ENCODE data around the gene DUS1L. TPM values are rescaled to one million over a fixed set of nuclear protein-coding genes. Genes with fewer than 3 reads are reported as not detected.

The DUS1L gene
- total RNA-seq, 1 donor from 2014 or later = 24.5 TPM

- Histone ChIP-seq H3K27ac (ENCODE audit: low read depth, low read length) (no peak overlapping the region), H3K9ac (ENCODE audit: low read depth in 1 of 3, low read length in 3 of 3) (no peak overlapping the region), H3K4me3 (ENCODE audit: low read length in 3 of 3) (no peak overlapping the region), H3K36me3 (ENCODE audit: control insufficient read depth in 3 of 3, insufficient read depth in 3 of 3, low read length in 3 of 3) (no peaks in the 10 kb centered on the region), H3K27me3 (ENCODE audit: control insufficient read depth in 3 of 3, insufficient read depth in 3 of 3, low read length in 3 of 3) (no peaks in the 10 kb centered on the region), H3K9me3 (ENCODE audit: control insufficient read depth in 3 of 3, low read length in 3 of 3) (no peaks in the 10 kb centered on the region), H3K4me1 (ENCODE audit: control insufficient read depth in 3 of 3, insufficient read depth in 3 of 3, low read length in 3 of 3) (no peaks in the 10 kb centered on the region)
Measured at GRCh38 chr17:82073446-82073845, 7.8 kb upstream of the DUS1L start.

- Histone ChIP-seq H3K4me1 (ENCODE audit: control insufficient read depth in 3 of 3, insufficient read depth in 3 of 3, low read length in 3 of 3) (no peaks in the 10 kb centered on the region), H3K9ac (ENCODE audit: low read depth in 1 of 3, low read length in 3 of 3) (no peak overlapping the region), H3K9me3 (ENCODE audit: control insufficient read depth in 3 of 3, low read length in 3 of 3) (no peaks in the 10 kb centered on the region), H3K27me3 (ENCODE audit: control insufficient read depth in 3 of 3, insufficient read depth in 3 of 3, low read length in 3 of 3) (no peaks in the 10 kb centered on the region), H3K27ac (ENCODE audit: low read depth, low read length) (no peak overlapping the region), H3K36me3 (ENCODE audit: control insufficient read depth in 3 of 3, insufficient read depth in 3 of 3, low read length in 3 of 3) (no peaks in the 10 kb centered on the region), H3K4me3 (ENCODE audit: low read length in 3 of 3) (no peak overlapping the region)
Measured at GRCh38 chr17:82072827-82073226, 7.2 kb upstream of the DUS1L start.

GRCh38 chr17:82070611-82071010, 5.0 kb upstream of the DUS1L start:
- H3K36me3 ChIP-seq (ENCODE audit: control insufficient read depth in 3 of 3, insufficient read depth in 3 of 3, low read length in 3 of 3) = no peaks in the 10 kb centered on the region
- H3K27me3 ChIP-seq (ENCODE audit: control insufficient read depth in 3 of 3, insufficient read depth in 3 of 3, low read length in 3 of 3) = no peaks in the 10 kb centered on the region
- no peak overlapping the region for H3K27ac ChIP-seq (ENCODE audit: low read depth, low read length)
- H3K4me3 ChIP-seq (ENCODE audit: low read length in 3 of 3) = no peak overlapping the region
- no peaks in the 10 kb centered on the region for H3K9me3 ChIP-seq (ENCODE audit: control insufficient read depth in 3 of 3, low read length in 3 of 3)
- H3K4me1 ChIP-seq (ENCODE audit: control insufficient read depth in 3 of 3, insufficient read depth in 3 of 3, low read length in 3 of 3) = peaks cover 3 to 8% (median 5%) of the 10 kb centered on the region in 3 donors
- no peak overlapping the region for H3K9ac ChIP-seq (ENCODE audit: low read depth in 1 of 3, low read length in 3 of 3)

GRCh38 chr17:82065193-82065637, 389 bp downstream of the DUS1L start:
- H3K9ac ChIP-seq (ENCODE audit: low read depth in 1 of 3, low read length in 3 of 3) = peak overlapping the region; percentile 83 to 96 (median 93)
- H3K4me1 ChIP-seq (ENCODE audit: control insufficient read depth in 3 of 3, insufficient read depth in 3 of 3, low read length in 3 of 3) = peaks cover 21 to 30% (median 25%) of the 10 kb centered on the region in 3 donors
- peak overlapping the region; percentile 47 for H3K27ac ChIP-seq (ENCODE audit: low read depth, low read length)
- H3K27me3 ChIP-seq (ENCODE audit: control insufficient read depth in 3 of 3, insufficient read depth in 3 of 3, low read length in 3 of 3) = no peaks in the 10 kb centered on the region
- peaks cover 33 to 35% (median 34%) of the 10 kb centered on the region in 3 donors for H3K36me3 ChIP-seq (ENCODE audit: control insufficient read depth in 3 of 3, insufficient read depth in 3 of 3, low read length in 3 of 3)
- peak overlapping the region; percentile 66 to 91 (median 80) for H3K4me3 ChIP-seq (ENCODE audit: low read length in 3 of 3)
- H3K9me3 ChIP-seq (ENCODE audit: control insufficient read depth in 3 of 3, low read length in 3 of 3) = no peaks in the 10 kb centered on the region

- H3K27ac ChIP-seq (ENCODE audit: low read depth, low read length) = no peak overlapping the region
- H3K9ac ChIP-seq (ENCODE audit: low read depth in 1 of 3, low read length in 3 of 3) = peak overlapping the region; percentile 83 to 96 (median 93)
- H3K4me3 ChIP-seq (ENCODE audit: low read length in 3 of 3) = peak overlapping the region; percentile 66 to 91 (median 80)
- H3K27me3 ChIP-seq (ENCODE audit: control insufficient read depth in 3 of 3, insufficient read depth in 3 of 3, low read length in 3 of 3) = no peaks in the 10 kb centered on the region
- H3K9me3 ChIP-seq (ENCODE audit: control insufficient read depth in 3 of 3, low read length in 3 of 3) = no peaks in the 10 kb centered on the region
- H3K36me3 ChIP-seq (ENCODE audit: control insufficient read depth in 3 of 3, insufficient read depth in 3 of 3, low read length in 3 of 3) = peaks cover 38 to 41% (median 40%) of the 10 kb centered on the region in 3 donors
- H3K4me1 ChIP-seq (ENCODE audit: control insufficient read depth in 3 of 3, insufficient read depth in 3 of 3, low read length in 3 of 3) = peaks cover 21 to 30% (median 25%) of the 10 kb centered on the region in 3 donors
Measured at GRCh38 chr17:82064433-82065192, 991 bp downstream of the DUS1L start.

GRCh38 chr17:82063424-82064415, 1.9 kb downstream of the DUS1L start:
- Histone ChIP-seq H3K9ac (ENCODE audit: low read depth in 1 of 3, low read length in 3 of 3) (peak overlapping the region in 1 of 3 donors; percentile 96), H3K27ac (ENCODE audit: low read depth, low read length) (no peak overlapping the region), H3K27me3 (ENCODE audit: control insufficient read depth in 3 of 3, insufficient read depth in 3 of 3, low read length in 3 of 3) (no peaks in the 10 kb centered on the region), H3K9me3 (ENCODE audit: control insufficient read depth in 3 of 3, low read length in 3 of 3) (no peaks in the 10 kb centered on the region), H3K36me3 (ENCODE audit: control insufficient read depth in 3 of 3, insufficient read depth in 3 of 3, low read length in 3 of 3) (peaks cover 40 to 46% (median 42%) of the 10 kb centered on the region in 3 donors), H3K4me3 (ENCODE audit: low read length in 3 of 3) (peak overlapping the region in 1 of 3 donors; percentile 91), H3K4me1 (ENCODE audit: control insufficient read depth in 3 of 3, insufficient read depth in 3 of 3, low read length in 3 of 3) (peaks cover 21 to 30% (median 25%) of the 10 kb centered on the region in 3 donors)

- H3K4me3 ChIP-seq (ENCODE audit: low read length in 3 of 3) = no peak overlapping the region
- H3K4me1 ChIP-seq (ENCODE audit: control insufficient read depth in 3 of 3, insufficient read depth in 3 of 3, low read length in 3 of 3) = peaks cover 21 to 30% (median 25%) of the 10 kb centered on the region in 3 donors
- peaks cover 40 to 48% (median 44%) of the 10 kb centered on the region in 3 donors for H3K36me3 ChIP-seq (ENCODE audit: control insufficient read depth in 3 of 3, insufficient read depth in 3 of 3, low read length in 3 of 3)
- no peak overlapping the region for H3K27ac ChIP-seq (ENCODE audit: low read depth, low read length)
- H3K9me3 ChIP-seq (ENCODE audit: control insufficient read depth in 3 of 3, low read length in 3 of 3) = no peaks in the 10 kb centered on the region
- no peaks in the 10 kb centered on the region for H3K27me3 ChIP-seq (ENCODE audit: control insufficient read depth in 3 of 3, insufficient read depth in 3 of 3, low read length in 3 of 3)
- no peak overlapping the region for H3K9ac ChIP-seq (ENCODE audit: low read depth in 1 of 3, low read length in 3 of 3)
Measured at GRCh38 chr17:82062984-82063368, 2.6 kb downstream of the DUS1L start.

GRCh38 chr17:82062076-82062983, 3.3 kb downstream of the DUS1L start:
- Histone ChIP-seq H3K9me3 (ENCODE audit: control insufficient read depth in 3 of 3, low read length in 3 of 3) (no peaks in the 10 kb centered on the region), H3K27me3 (ENCODE audit: control insufficient read depth in 3 of 3, insufficient read depth in 3 of 3, low read length in 3 of 3) (no peaks in the 10 kb centered on the region), H3K4me3 (ENCODE audit: low read length in 3 of 3) (no peak overlapping the region), H3K36me3 (ENCODE audit: control insufficient read depth in 3 of 3, insufficient read depth in 3 of 3, low read length in 3 of 3) (peaks cover 46 to 53% (median 47%) of the 10 kb centered on the region in 3 donors), H3K27ac (ENCODE audit: low read depth, low read length) (no peak overlapping the region), H3K4me1 (ENCODE audit: control insufficient read depth in 3 of 3, insufficient read depth in 3 of 3, low read length in 3 of 3) (peaks cover 21 to 30% (median 25%) of the 10 kb centered on the region in 3 donors), H3K9ac (ENCODE audit: low read depth in 1 of 3, low read length in 3 of 3) (no peak overlapping the region)
